AG08396 (cell line): ENCODE results near the gene HTR1B.

Experiments used
- DNase-seq: peaks from one replicate; pipeline ENCODE4 v3.0.0; 2012; ENCODE audit warnings: low spot score, mixed read lengths

HTR1B gene

GRCh38 chr6:77455271-77455670 is 8.0 kb downstream of the HTR1B start:
- DNase-seq: no peak

- DNase-seq: no peak
Measured at GRCh38 chr6:77454386-77454785, 8.9 kb downstream of the HTR1B start.

- DNase-seq: no peak
Measured at GRCh38 chr6:77451466-77451865, 11.8 kb downstream of the HTR1B start.

- DNase-seq: no peak
Measured at GRCh38 chr6:77450924-77451323, 12.4 kb downstream of the HTR1B start.

- DNase-seq: no peak
Measured at GRCh38 chr6:77448546-77448945, 14.7 kb downstream of the HTR1B start.

GRCh38 chr6:77447254-77447653 is 16.0 kb downstream of the HTR1B start:
- DNase-seq: no peak

- no peak for DNase-seq
Measured at GRCh38 chr6:77446249-77446648, 17.0 kb downstream of the HTR1B start.

GRCh38 chr6:77445214-77445613 is 18.1 kb downstream of the HTR1B start:
- DNase-seq: no peak

- no peak for DNase-seq
Measured at GRCh38 chr6:77440206-77440976, 22.9 kb downstream of the HTR1B start.

- no peak for DNase-seq
Measured at GRCh38 chr6:77433888-77434287, 29.4 kb downstream of the HTR1B start.

GRCh38 chr6:77430504-77430903 is 32.8 kb downstream of the HTR1B start:
- no peak for DNase-seq

GRCh38 chr6:77425671-77426070 is 37.6 kb downstream of the HTR1B start:
- DNase-seq: no peak

- DNase-seq: no peak
Measured at GRCh38 chr6:77425216-77425615, 38.1 kb downstream of the HTR1B start.

GRCh38 chr6:77424761-77425160 is 38.5 kb downstream of the HTR1B start:
- no peak for DNase-seq

GRCh38 chr6:77416839-77417238 is 46.5 kb downstream of the HTR1B start:
- DNase-seq: no peak

- DNase-seq: no peak
Measured at GRCh38 chr6:77415706-77416105, 47.6 kb downstream of the HTR1B start.
